OCI-LY1 (cell line): Measurements from ENCODE around the gene KLHL8.

Source experiments
- H2AFZ ChIP-seq: fragments of 200-600 bp; sonication (generic), shearing (Covaris generic); 2 replicates; pipeline ENCODE4 v1.6.0; 2014; ENCODE audit warnings: antibody characterized with exemption, mild to moderate bottlenecking, low read length
- H3F3A ChIP-seq: fragments of 200-600 bp; sonication (generic), shearing (Covaris generic); 2 replicates; pipeline ENCODE4 v1.6.0; 2014; ENCODE audit warnings: mild to moderate bottlenecking, antibody characterized with exemption, low read length, moderate library complexity; ENCODE audit not compliant: insufficient read depth
- H3K27ac ChIP-seq: fragments of 200-600 bp; sonication (generic); 2 replicates; pipeline ENCODE4 v1.5.1; 2014; ENCODE audit warnings: low read length, mixed run types, mild to moderate bottlenecking, low read depth; ENCODE audit not compliant: poor library complexity, severe bottlenecking
- H3K27me3 ChIP-seq: fragments of 200-600 bp; sonication (generic); 2 replicates; pipeline ENCODE4 v1.6.0; 2014; ENCODE audit warnings: antibody characterized with exemption, mild to moderate bottlenecking, low read length, moderate library complexity; ENCODE audit not compliant: insufficient read depth
- H3K36me3 ChIP-seq: fragments of 200-600 bp; sonication (generic); 2 replicates; pipeline ENCODE4 v1.6.1; 2014; ENCODE audit warnings: mild to moderate bottlenecking, antibody characterized with exemption, low read length, moderate library complexity, mixed read lengths; ENCODE audit not compliant: insufficient read depth
- H3K4me1 ChIP-seq: fragments of 200-600 bp; sonication (generic); 2 replicates; pipeline ENCODE4 v1.5.1; 2014; ENCODE audit warnings: mild to moderate bottlenecking, low read length, moderate library complexity; ENCODE audit not compliant: insufficient read depth, severe bottlenecking
- H3K4me2 ChIP-seq: fragments of 200-600 bp; sonication (generic), shearing (Covaris generic); 2 replicates; pipeline ENCODE4 v1.6.1; 2014; ENCODE audit warnings: low read length
- H3K4me3 ChIP-seq: fragments of 200-600 bp; sonication (generic); 2 replicates; pipeline ENCODE4 v1.5.1; 2014; ENCODE audit warnings: low read length, low read depth, mild to moderate bottlenecking, mixed read lengths; ENCODE audit not compliant: poor library complexity, severe bottlenecking
- H3K79me2 ChIP-seq: fragments of 200-600 bp; shearing (Covaris generic); 2 replicates; pipeline ENCODE4 v1.6.1; 2016; ENCODE audit warnings: mixed run types, low read length, mixed read lengths; ENCODE audit not compliant: insufficient read depth
- H3K9ac ChIP-seq: fragments of 200-600 bp; sonication (generic), shearing (Covaris generic); 2 replicates; pipeline ENCODE4 v1.6.1; 2014; ENCODE audit warnings: mild to moderate bottlenecking, low read length, mixed read lengths
- H3K9me2 ChIP-seq: fragments of 200-600 bp; sonication (generic), shearing (Covaris generic); 2 replicates; pipeline ENCODE4 v1.6.1; 2014; ENCODE audit warnings: low read depth, mild to moderate bottlenecking, low read length, mixed read lengths
- H3K9me3 ChIP-seq: fragments of 200-600 bp; shearing (Covaris generic); 2 replicates; pipeline ENCODE4 v1.6.1; 2014; ENCODE audit warnings: low read length, mixed read lengths
- H4K20me1 ChIP-seq: fragments of 200-600 bp; sonication (generic), shearing (Covaris generic); 2 replicates; pipeline ENCODE4 v1.6.0; 2016; ENCODE audit warnings: mild to moderate bottlenecking, low read length; ENCODE audit not compliant: insufficient read depth
- CTCF ChIP-seq: fragments of 200-600 bp; sonication (generic), shearing (Covaris generic); IDR thresholded peaks from 2 replicates; pipeline ENCODE4 v1.5.1; 2017; ENCODE audit warnings: mild to moderate bottlenecking, antibody characterized with exemption, low read length, moderate library complexity, mixed read lengths
- EZH2 ChIP-seq: fragments of 200-600 bp; sonication (generic), shearing (Covaris generic); IDR thresholded peaks from 2 replicates; pipeline ENCODE4 v1.8.0; 2017; ENCODE audit warnings: borderline replicate concordance, mixed run types, mild to moderate bottlenecking, antibody characterized with exemption, low read length, moderate library complexity, mixed read lengths

KLHL8 gene

GRCh38 chr4:87216469-87216868 is 3.9 kb downstream of the KLHL8 start:
- H4K20me1 ChIP-seq, result peaks cover 3% of the 10 kb centered on the region; the same call in 1 of the 2 replicates
- no peak for TF ChIP-seq EZH2
- no peak for TF ChIP-seq CTCF

GRCh38 chr4:87213421-87214075 is 6.9 kb downstream of the KLHL8 start:
- Histone ChIP-seq H3F3A (no peaks in the 10 kb centered on the region), H3K4me3 (no peak overlapping the region), H3K27me3 (no peaks in the 10 kb centered on the region), H3K27ac (no peak overlapping the region), H3K9ac (no peak overlapping the region), H4K20me1 (peaks cover 3% of the 10 kb centered on the region; the same call in 1 of the 2 replicates), H2AFZ (no peak overlapping the region), H3K4me2 (no peak overlapping the region), H3K36me3 (no peaks in the 10 kb centered on the region), H3K9me3 (no peaks in the 10 kb centered on the region), H3K9me2 (no peaks in the 10 kb centered on the region), H3K79me2 (peaks cover 84% of the 10 kb centered on the region), H3K4me1 (peaks cover 33% of the 10 kb centered on the region)
- no peak for TF ChIP-seq EZH2
- no peak for TF ChIP-seq CTCF

More at GRCh38 chr4:87216469-87216868, 3.9 kb downstream of the KLHL8 start:
- Histone ChIP-seq H2AFZ (no peak overlapping the region), H3K9me3 (no peaks in the 10 kb centered on the region), H3F3A (no peaks in the 10 kb centered on the region), H3K4me2 (no peak overlapping the region), H3K4me3 (no peak overlapping the region), H3K9ac (no peak overlapping the region), H3K9me2 (no peaks in the 10 kb centered on the region), H3K36me3 (no peaks in the 10 kb centered on the region), H3K27me3 (no peaks in the 10 kb centered on the region), H3K4me1 (peaks cover 32% of the 10 kb centered on the region), H3K79me2 (peaks cover 79% of the 10 kb centered on the region), H3K27ac (no peak overlapping the region)

GRCh38 chr4:87211249-87211952 is 9.0 kb downstream of the KLHL8 start:
- H4K20me1 ChIP-seq, result peaks cover 3% of the 10 kb centered on the region; the same call in 1 of the 2 replicates
- H3K79me2 ChIP-seq, result peaks cover 69% of the 10 kb centered on the region
- no peak overlapping the region for H2AFZ ChIP-seq
- H3K4me2 ChIP-seq, result no peak overlapping the region
- no peaks in the 10 kb centered on the region for H3K9me2 ChIP-seq
- H3K4me1 ChIP-seq, result peaks cover 21% of the 10 kb centered on the region
- H3K36me3 ChIP-seq, result peaks cover 9% of the 10 kb centered on the region
- H3K27me3 ChIP-seq, result no peaks in the 10 kb centered on the region
- no peaks in the 10 kb centered on the region for H3K9me3 ChIP-seq
- H3K27ac ChIP-seq, result no peak overlapping the region
- no peak overlapping the region for H3K4me3 ChIP-seq
- H3F3A ChIP-seq, result no peaks in the 10 kb centered on the region
- no peak for TF ChIP-seq EZH2
- no peak for TF ChIP-seq CTCF
- H3K9ac ChIP-seq, result no peak overlapping the region
